NT2/D1 (cell line): ENCODE results near the gene EPGN.

Experiments
- SUZ12 ChIP-seq: IDR thresholded peaks from 2 replicates; pipeline ENCODE4 v1.6.1; 2011; ENCODE audit not compliant: insufficient read length, insufficient read depth; ENCODE audit errors: extremely low read depth
- YY1 ChIP-seq: IDR thresholded peaks from 2 replicates; pipeline ENCODE4 v1.6.1; 2011; ENCODE audit not compliant: insufficient read length, insufficient read depth
- ZNF274 ChIP-seq: IDR thresholded peaks from 2 replicates; pipeline ENCODE4 v1.6.1; 2011; ENCODE audit warnings: mild to moderate bottlenecking, low read depth, low read length

DNA sequence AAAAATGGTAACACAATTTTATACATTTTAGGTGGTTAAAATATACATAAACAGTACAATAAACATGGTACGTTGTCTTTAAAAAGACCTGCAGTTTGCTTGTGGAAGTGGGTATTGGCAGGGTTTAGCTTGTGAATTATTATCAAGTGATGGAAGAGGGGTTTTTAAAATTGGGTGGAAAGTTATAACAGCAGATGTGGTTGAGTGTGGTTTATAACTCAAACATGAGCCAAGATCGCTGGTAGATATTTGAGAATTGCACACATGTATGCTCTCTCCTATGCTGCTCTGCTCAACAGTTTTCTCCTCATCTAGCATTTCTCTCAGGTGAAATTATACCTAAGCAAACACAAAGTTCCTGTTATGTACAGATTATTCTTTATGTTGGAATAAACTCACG, 14.0 kb downstream of the EPGN start:
- TF ChIP-seq ZNF274: no peak
- no peak for TF ChIP-seq SUZ12
- no peak for TF ChIP-seq YY1
